CD4-positive, alpha-beta T cell treated with Interleukin-15 for 1 hour (primary cell): ENCODE results near the gene ITGB8.

ENCODE experiments used
- DNase-seq: peaks from one replicate; pipeline ENCODE4 v3.0.0-alpha.2; 2020

ITGB8 gene

GRCh38 chr7:20438248-20438647, 107.5 kb downstream of the ITGB8 start:
- no peak for DNase-seq

DNA sequence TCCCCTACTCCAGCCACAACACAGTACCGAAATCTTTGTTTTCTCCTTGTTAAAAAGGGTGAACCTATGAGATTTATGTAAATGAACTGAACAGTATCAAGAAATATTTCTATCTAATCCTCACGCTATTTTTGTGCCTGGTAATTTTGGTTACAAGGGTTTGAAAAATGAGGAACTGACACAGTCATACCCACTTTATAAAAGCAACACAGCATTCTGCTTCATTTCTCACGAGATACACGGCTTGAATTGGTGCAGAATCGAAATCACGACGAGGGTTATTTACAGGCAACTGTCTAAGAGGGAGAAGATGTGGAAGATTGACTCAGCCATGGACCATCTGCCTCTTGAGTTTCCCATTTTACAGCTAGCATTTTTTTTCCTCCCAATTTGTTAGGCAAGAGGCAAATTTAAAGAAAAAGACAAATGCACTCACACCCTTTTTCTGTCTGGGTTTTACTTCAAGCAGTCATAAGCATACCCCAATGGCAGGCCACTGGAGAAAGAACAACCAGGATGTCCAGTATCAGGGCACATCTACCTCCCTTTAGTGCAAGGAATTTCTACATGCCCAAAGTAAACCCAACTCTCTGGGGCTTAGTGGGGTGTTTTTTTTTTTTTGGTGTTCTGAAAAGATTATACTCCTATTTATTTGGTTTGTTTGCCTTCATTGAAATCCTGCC, 108.1 kb downstream of the ITGB8 start:
- no peak for DNase-seq

GRCh38 chr7:20439416-20440185, 108.9 kb downstream of the ITGB8 start:
- no peak for DNase-seq

DNA sequence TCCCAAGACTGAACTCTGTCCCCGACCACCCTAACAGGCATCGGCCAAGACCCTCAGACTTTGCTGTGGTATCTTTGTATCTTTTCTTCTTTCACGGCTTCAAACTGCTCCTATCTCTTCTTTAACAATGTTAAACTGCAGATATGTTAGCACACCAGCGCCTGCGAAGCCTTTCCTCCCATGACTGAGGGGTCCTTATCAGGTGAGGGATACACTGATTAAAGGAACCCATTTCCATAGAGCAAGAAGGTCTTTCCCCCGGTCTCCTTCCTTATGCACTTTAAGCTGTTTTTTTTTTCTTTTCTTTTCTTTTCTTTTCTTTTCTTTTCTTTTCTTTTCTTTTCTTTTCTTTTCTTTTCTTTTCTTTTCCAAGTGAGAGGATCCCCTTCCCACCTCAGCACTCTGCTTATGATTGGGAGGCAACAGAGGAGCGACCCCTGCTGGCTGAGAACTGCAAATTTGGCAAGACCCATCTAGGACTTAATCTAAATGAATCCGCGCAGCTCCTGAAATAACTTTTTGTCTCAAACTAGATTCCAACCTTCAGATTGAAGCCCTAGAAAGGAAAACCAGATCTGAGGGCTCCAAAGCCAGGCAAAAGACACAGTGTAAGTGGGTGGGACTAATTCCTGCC, 109.9 kb downstream of the ITGB8 start:
- DNase-seq: no peak

- DNase-seq: no peak
These were observed 110.6 kb downstream of the ITGB8 start for GRCh38 chr7:20441346-20441745.

- no peak for DNase-seq
These were observed 111.3 kb downstream of the ITGB8 start for GRCh38 chr7:20441991-20442441.

DNA sequence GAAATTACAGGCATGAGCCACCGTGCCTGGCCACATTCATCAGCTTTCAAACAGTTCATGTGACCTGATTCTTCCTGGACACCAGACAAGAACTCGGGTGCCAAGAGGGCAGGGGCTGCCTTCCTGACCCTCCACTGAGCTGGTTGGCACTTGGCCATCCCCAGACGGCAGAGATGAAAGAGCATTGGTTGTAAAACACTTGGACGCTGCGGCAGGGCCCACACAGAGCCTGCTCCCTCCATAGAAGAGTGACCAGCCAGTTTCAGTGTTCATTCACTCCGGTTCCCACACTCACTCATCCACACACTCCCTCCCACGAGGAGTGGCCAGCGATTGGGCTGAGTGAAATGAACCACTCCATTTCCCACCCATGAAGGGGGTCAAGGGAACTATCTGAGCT, 112.3 kb downstream of the ITGB8 start:
- no peak for DNase-seq

DNA sequence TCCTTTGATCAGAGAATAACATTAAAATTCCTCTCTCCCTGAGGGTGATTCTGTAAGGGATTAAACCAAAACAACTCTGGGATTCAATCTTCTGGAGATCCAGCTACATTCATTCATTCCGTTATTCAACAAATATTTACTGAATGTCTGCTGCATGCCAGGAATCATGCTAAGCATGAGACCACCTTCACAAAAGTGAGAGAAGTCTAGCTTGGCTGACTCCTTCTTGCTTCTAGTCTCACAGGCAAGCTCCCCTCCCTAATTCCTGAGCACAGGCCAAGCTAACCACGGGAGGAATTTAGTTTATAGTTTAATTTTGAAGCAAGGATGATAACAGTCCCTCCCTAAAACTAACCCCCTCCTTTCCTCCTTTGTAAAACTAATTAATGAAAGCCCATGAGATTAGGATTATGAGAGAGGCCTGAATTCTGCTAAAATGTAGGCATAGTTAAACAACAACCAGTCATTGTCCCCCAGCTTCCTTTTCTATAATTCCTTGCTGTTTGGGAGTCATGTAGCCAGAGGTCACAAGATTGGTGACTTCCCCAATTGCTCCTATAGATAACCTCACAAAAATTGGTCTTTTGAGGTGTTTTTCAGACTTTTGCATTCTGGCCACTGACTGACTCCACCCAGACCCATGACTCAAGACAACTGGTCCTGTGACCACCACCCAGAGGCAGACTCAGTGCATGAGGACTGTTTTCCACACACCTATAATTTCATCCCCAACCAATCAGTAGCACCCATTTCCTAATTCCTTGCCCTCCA, 113.5 kb downstream of the ITGB8 start:
- no peak for DNase-seq

DNA sequence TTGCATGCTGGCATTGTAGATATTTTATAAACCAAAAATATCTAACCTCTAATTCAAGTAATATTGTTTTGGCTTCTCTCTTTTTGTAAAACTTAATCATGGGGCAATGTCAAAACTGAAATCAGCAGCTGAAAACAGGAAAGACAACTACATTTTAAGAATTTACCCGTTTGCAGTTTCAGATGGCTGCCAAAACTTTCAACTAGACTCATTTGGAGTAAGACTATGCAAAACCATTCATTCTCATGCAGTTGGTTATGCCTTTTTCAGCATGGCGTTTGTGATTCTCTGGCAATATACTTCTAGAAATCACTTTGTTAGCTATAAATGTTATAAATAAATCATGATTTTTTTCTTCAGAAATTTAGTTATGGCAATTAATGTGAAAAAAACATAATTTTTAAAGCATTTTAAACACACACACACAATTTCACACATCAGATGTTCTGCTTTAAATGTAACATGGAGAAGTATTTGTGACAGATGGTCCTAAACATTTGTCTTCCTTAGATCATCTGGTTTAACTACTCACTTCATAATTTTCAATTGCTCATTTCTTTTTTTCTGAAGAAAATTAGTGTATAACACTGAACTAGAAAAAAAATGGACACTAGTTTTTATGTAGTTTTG, 116.4 kb downstream of the ITGB8 start:
- DNase-seq: no peak

DNA sequence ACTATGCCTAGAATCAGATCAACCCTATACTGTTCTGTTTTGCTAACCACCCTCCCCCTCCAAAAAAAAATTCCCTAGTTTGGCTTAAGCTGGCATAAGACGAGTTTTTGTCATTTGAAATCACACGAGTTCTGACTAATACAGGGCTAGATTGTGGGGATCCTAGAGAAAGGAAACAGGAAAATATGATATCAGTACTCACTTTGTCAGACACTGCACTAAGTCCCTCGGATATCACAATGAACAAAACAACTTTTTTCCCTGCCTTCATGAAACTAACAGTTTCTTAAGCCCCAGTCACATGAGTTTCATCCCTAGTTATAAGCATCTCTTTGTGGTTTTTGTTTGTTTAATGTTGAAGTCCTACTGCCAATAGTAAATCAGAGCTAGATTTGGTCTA, 118.5 kb downstream of the ITGB8 start:
- DNase-seq: no peak

DNA sequence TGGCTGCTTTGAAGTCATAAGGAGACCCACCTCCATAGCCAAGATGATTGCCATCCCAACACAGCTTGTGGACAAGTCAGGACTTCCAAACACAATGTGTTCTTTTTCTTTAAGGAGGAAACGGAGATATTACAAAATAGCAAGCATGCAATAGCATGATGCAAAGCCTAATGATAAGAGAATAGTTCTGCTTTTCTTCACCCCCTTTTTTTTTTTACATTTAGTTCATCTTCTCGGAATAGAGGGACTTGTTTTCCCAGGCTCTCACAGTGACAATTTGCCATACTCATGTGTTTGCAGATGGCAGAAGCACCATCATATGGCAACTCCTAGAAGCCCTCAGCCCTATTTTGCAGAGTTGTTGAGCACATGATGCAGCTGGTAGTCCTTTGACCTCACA, 119.8 kb downstream of the ITGB8 start:
- DNase-seq: no peak

DNA sequence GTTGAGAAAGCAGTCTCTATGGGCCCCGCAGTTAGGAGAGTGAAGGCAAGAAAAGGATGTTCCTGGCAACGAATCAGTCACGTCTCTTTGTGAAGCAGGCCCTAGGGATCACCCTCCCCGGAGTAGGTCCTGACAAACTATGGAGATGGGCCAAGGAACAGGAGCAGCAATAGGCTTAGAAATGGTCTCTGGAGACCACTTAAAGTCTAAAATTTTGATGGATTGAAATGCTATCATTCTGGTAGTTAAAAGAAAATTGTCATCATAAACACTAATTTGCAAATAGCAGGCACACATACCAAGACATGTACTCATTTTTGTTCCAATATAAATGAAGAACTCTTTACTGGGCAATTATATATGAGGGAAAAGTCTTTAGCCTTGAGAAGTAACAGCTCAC, 123.5 kb downstream of the ITGB8 start:
- DNase-seq: no peak

DNA sequence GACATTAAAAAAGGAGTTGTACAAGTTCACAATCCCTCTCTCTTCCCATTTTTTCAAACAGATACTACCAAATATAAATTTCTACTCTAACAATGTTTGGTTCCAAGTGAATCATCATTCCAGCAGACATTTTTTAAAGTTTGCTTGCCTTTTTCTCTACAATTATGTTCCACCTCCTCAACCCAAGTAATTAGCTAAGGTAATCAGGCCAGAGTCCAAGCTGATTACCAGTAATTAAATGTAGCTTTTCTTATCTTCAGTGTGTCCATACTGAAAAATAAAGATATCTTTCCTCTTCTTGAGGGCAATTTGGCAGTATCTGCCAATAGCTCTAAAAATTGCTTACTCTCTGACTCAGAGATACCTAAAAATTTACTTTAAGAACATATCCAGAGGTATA, 126.0 kb downstream of the ITGB8 start:
- DNase-seq: no peak

- no peak for DNase-seq
These were observed 127.8 kb downstream of the ITGB8 start for GRCh38 chr7:20458521-20458920.

DNA sequence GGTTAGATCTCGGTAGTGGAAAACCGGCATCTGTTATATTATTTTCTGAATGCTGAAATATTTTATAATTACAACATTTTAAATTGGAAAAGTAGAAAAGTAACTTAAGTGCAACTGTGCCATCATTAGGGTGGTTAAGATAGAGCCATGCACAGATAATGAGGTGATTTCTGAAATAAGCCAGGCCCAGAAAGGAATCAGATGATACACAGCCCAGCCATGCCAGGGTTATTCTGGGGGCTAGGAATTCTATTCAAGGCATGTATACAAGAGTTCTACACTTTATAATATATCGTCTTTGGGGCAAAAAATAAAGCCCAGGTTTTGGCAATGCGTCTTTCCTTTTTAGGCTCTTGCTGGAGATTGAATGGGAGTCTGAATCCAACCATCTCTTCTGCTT, 128.7 kb downstream of the ITGB8 start:
- no peak for DNase-seq

GRCh38 chr7:20464891-20465290, 134.2 kb downstream of the ITGB8 start:
- no peak for DNase-seq
